Spleen (tissue), 11 donors: ENCODE measurements around the gene CAV1. TPM values are rescaled to one million over a fixed set of nuclear protein-coding genes. Genes with fewer than 3 reads are reported as not detected.

Source experiments
- DNase-seq: peaks from one replicate; pipeline ENCODE4 v3.0.0-alpha.2; 2020
- H3K27ac ChIP-seq, 8 donors: fragments of 200-600 bp; sonication (generic) in 7 of 8; 1 replicate in 4 of 8; 2 replicates in 4 of 8; pipeline versions ENCODE4 v1.5.0 to v1.8.0; 2016 to 2021; ENCODE audit warnings: inconsistent platforms in 4 of 8, mild to moderate bottlenecking in 4 of 8, moderate library complexity in 1 of 8
- H3K27me3 ChIP-seq, 7 donors: fragments of 200-600 bp; sonication (generic) in 6 of 7; replicated peaks in 1 of 7; 1 replicate in 4 of 7; 2 replicates in 3 of 7; pipeline versions ENCODE4 v1.5.0 to v1.8.0; 2016 to 2021; ENCODE audit warnings: inconsistent platforms in 3 of 7, mild to moderate bottlenecking in 1 of 7
- H3K36me3 ChIP-seq, 6 donors: fragments of 200-600 bp; sonication (generic) in 5 of 6; 1 replicate in 4 of 6; 2 replicates in 2 of 6; pipeline versions ENCODE4 v1.5.0 to v1.8.0; 2016 to 2021; ENCODE audit warnings: inconsistent platforms in 2 of 6
- H3K4me1 ChIP-seq, 6 donors: fragments of 200-600 bp; sonication (generic) in 5 of 6; 1 replicate in 3 of 6; 2 replicates in 3 of 6; pipeline versions ENCODE4 v1.5.0 to v1.8.0; 2016 to 2021; ENCODE audit warnings: inconsistent platforms in 3 of 6
- H3K4me3 ChIP-seq, 8 donors: fragments of 200-600 bp; sonication (generic) in 7 of 8; 1 replicate in 4 of 8; 2 replicates in 4 of 8; pipeline versions ENCODE4 v1.5.0 to v1.8.0; 2016 to 2021; ENCODE audit warnings: inconsistent platforms in 4 of 8, mild to moderate bottlenecking in 4 of 8, moderate library complexity in 2 of 8
- H3K9me3 ChIP-seq, 8 donors: fragments of 200-600 bp; sonication (generic) in 7 of 8; 1 replicate in 4 of 8; 2 replicates in 4 of 8; pipeline versions ENCODE4 v1.5.0 to v1.8.0; 2016 to 2021; ENCODE audit warnings: inconsistent platforms in 4 of 8
- POLR2A ChIP-seq, 3 donors: fragments of 450-650 bp; IDR thresholded peaks; one replicate each; pipeline ENCODE4 v1.5.1; 2017; ENCODE audit warnings: antibody characterized with exemption in 3 of 3, mild to moderate bottlenecking in 1 of 3
- POLR2AphosphoS5 ChIP-seq, 3 donors: sonication (generic); formaldehyde crosslinking; IDR thresholded peaks; one replicate each; pipeline ENCODE4 v1.5.1; 2017; ENCODE audit warnings: antibody characterized with exemption in 3 of 3
- WGBS, 5 donors: extraction: QIAGEN DNeasy Blood & Tissue Kit in 3 of 5; methylation state at CpG; one replicate each; pipeline versions ENCODE4 v1.1.5 to v1.1.7; 2013 to 2018; 5-methylcytosine and 5-hydroxymethylcytosine counted together
- intact Hi-C: fragments of 100-400 bp; cut with DNase I; formaldehyde crosslinking; loops from one replicate; pipeline ENCODE4 v1.15.0; 2023; ENCODE audit warnings: low total_unique reads
- polyA plus RNA-seq, 3 donors: library from polyadenylated mRNA; stranded (reverse); fragments of 200-250 nt; gene quantifications; one replicate each; pipeline ENCODE4 v1.2.1, GENCODE V29; 2013
- total RNA-seq, 7 donors: library from RNA; depleted of rRNA in 3 of 7; stranded (reverse); fragments of >200 nt in 3 of 7; fragmentation: NEBNext Ultra II Directional in 4 of 7; extraction: Animal tissue kit (Norgen Biotek cat#: 25700) in 4 of 7; gene quantifications; one replicate each; pipeline versions ENCODE4 v1.1.0 to v1.2.1, GENCODE V29; 2016 to 2021
- TF ChIP-seq, protein P1 (sequence below), 11 experiments: fragments of 200-600 bp in 7 of 11; fragments of 450-650 bp in 4 of 11; sonication (generic) in 4 of 11; IDR thresholded peaks in 8 of 11; conservative IDR thresholded peaks in 3 of 11; 1 replicate in 7 of 11; 2 replicates in 4 of 11; pipeline versions ENCODE4 v1.4.0 to v1.8.0; 2016 to 2021; ENCODE audit warnings: antibody characterized with exemption in 11 of 11, inconsistent platforms in 4 of 11, mild to moderate bottlenecking in 1 of 11
- donor health status: healthy with polysubstance abuse.
- donor health status: DM: no; HTN: no; CAD: no; lungs with moderate emphysema.
- donor health status: DM: no; HTN: no; CAD: no.
- donor health status: Bipolar disorder and iron deficiency.
- donor health status: healthy.
- donor health status: DM: no; HTN: no; CAD: no.
- donor health status: DM: yes; HTN: yes; CAD: no.

CAV1 gene
- total and polyA plus RNA-seq, 10 donors = 26.8 to 404 (median 183) TPM

DNA sequence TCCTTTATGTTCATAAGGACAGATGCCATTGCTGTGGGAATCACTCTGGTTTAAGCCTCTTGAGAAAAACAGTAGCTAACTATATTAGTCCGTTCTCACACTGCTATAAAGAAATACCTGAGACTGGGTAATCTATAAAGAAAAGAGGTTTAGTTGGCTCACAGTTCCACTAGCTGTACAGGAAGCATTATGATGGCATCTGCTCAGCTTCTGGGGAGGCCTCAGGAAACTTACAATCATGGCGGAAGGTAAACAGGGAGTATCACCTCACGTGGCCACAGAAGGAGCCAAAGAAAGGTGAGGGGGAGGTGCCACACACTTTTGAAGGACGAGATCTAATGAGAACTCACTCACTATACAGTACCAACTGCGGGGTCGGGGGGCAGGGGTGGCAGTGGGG lies 28.2 kb upstream of the CAV1 start:
- H3K9me3 ChIP-seq = no peaks in the 10 kb centered on the region
- no peaks in the 10 kb centered on the region for H3K36me3 ChIP-seq
- H3K4me3 ChIP-seq = no peak overlapping the region
- no peak overlapping the region for H3K27ac ChIP-seq
- H3K27me3 ChIP-seq = peaks cover 0 to 47% (median 16%) of the 10 kb centered on the region in 7 donors
- 90 to 97% (median 96%) methylated on average over 6 of the region's 6 CpGs for WGBS, 5 donors
- no peak for DNase-seq
- intact Hi-C loops = no loop called here
- TF ChIP-seq, protein P1, sequence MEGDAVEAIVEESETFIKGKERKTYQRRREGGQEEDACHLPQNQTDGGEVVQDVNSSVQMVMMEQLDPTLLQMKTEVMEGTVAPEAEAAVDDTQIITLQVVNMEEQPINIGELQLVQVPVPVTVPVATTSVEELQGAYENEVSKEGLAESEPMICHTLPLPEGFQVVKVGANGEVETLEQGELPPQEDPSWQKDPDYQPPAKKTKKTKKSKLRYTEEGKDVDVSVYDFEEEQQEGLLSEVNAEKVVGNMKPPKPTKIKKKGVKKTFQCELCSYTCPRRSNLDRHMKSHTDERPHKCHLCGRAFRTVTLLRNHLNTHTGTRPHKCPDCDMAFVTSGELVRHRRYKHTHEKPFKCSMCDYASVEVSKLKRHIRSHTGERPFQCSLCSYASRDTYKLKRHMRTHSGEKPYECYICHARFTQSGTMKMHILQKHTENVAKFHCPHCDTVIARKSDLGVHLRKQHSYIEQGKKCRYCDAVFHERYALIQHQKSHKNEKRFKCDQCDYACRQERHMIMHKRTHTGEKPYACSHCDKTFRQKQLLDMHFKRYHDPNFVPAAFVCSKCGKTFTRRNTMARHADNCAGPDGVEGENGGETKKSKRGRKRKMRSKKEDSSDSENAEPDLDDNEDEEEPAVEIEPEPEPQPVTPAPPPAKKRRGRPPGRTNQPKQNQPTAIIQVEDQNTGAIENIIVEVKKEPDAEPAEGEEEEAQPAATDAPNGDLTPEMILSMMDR (IDR thresholded peaks at IDR 0.05 in 8 of 11, conservative IDR thresholded peaks at IDR 0.05 in 3 of 11) = no peak
- TF ChIP-seq POLR2A (IDR thresholded peaks at IDR 0.05) = no peak
- TF ChIP-seq POLR2AphosphoS5 (IDR thresholded peaks at IDR 0.05) = no peak
- peaks cover 0 to 25% (median 15%) of the 10 kb centered on the region in 6 donors for H3K4me1 ChIP-seq

DNA sequence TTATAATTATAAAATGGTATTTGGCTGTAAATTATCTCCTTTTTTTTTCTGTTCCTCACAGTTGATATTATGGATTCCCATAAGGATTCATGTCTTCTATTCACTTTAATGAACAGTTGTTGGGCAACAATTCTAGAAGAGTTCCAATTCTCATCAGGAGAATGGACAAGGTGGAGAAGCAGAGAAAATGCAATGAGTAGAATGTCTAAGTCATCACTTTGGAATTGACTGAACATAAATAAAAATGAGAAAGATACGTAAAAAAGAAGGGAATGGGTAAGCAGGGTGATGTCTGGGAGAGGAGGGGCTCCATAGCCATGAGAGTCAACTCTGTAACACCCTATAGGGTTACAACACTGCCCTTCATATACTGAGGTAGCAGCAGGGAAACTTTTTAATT lies 27.1 kb upstream of the CAV1 start:
- Histone ChIP-seq H3K4me3 (no peak overlapping the region), H3K27ac (no peak overlapping the region), H3K4me1 (peaks cover 0 to 25% (median 15%) of the 10 kb centered on the region in 6 donors), H3K9me3 (no peaks in the 10 kb centered on the region), H3K36me3 (no peaks in the 10 kb centered on the region), H3K27me3 (peaks cover 0 to 54% (median 16%) of the 10 kb centered on the region in 7 donors)
- intact Hi-C loops = no loop called here
- 85 to 97% (median 92%) methylated on average over 1 of the region's 1 CpG for WGBS, 5 donors
- TF ChIP-seq, protein P1 (IDR thresholded peaks at IDR 0.05 in 8 of 11, conservative IDR thresholded peaks at IDR 0.05 in 3 of 11) = no peak
- no peak for TF ChIP-seq POLR2AphosphoS5 (IDR thresholded peaks at IDR 0.05)
- TF ChIP-seq POLR2A (IDR thresholded peaks at IDR 0.05) = no peak
- no peak for DNase-seq

DNA sequence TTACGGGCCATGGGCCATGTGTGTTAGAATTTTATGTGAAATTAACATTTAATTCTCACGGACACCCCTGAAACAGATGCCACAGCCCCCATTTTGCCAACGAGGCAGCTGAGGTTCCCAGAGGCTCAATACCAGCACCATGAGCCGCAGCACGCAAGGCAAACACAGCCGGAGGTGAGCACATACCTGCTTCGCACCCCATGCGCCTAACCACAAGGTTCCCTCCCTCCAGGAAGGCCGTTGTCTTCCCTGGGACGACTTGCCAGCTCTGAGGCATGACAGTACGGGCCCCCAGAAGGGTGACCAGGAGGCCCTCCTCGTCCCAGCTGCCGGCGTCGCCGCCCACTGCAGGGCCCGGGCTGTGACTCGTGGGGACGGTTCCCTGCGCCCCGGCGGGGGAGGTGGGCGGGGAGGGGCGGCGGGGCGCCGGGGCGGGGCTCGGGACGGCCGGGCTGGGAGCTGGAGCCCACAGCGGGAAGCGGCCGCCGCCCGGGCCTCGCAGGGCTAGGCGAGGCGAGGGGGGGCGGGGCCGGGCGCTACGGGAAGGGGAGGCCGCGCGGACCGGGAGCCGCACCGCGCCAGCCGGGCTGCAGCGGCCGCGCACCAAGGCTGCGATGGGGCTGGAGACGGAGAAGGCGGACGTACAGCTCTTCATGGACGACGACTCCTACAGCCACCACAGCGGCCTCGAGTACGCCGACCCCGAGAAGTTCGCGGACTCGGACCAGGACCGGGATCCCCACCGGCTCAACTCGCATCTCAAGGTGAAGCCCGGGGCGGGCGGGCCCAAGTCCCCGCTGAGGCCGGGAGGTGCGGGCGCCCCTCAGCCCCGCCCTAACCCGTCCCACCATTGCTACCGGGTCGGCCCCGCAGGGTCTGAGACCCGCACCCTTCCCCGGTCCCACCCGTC lies 25.4 kb upstream of the CAV1 start, which contains the start of gene CAV2:
CAV2 (plus strand) TSS at position 571 of the 910 bp plus-strand sequence; CDS start at position 615, 44 bp downstream.
- Histone ChIP-seq H3K36me3 (no peaks in the 10 kb centered on the region), H3K4me3 (peak within 1 kb of the TSS; percentile 49 to 74 (median 54)), H3K4me1 (peaks cover 0 to 25% (median 15%) of the 10 kb centered on the region in 6 donors), H3K27me3 (peaks cover 0 to 49% (median 16%) of the 10 kb centered on the region in 7 donors), H3K9me3 (no peaks in the 10 kb centered on the region), H3K27ac (peak within 1 kb of the TSS; percentile 72 to 93 (median 88))
- DNase-seq = peak; percentile 84
- TF ChIP-seq POLR2AphosphoS5 (IDR thresholded peaks at IDR 0.05) = peak; percentile 14 to 74 (median 69)
- TF ChIP-seq, protein P1 (IDR thresholded peaks at IDR 0.05 in 8 of 11, conservative IDR thresholded peaks at IDR 0.05 in 3 of 11) = no peak
- WGBS, 5 donors = 4 to 20% (median 6%) methylated on average over 15 to 86 of the region's 86 CpGs
- intact Hi-C loops = no loop called here
